ENCODE data around the gene NFAM1.

The NFAM1 gene

GRCh38 chr22:42342426-42343120 lies 89.6 kb downstream of the NFAM1 start:
- intact Hi-C loops (cut with DNase I) = no loop called here

GRCh38 chr22:42341779-42342178 lies 90.4 kb downstream of the NFAM1 start:
- intact Hi-C loops (cut with DNase I) = no loop called here
- DNase-seq = no peak

More at GRCh38 chr22:42342426-42343120, 89.6 kb downstream of the NFAM1 start:
- DNase-seq = no peak

GRCh38 chr22:42340829-42341383 lies 91.3 kb downstream of the NFAM1 start:
- peak in 4 of 10 donors; percentile 33 to 90 (median 37) for DNase-seq
- intact Hi-C loops (cut with DNase I) = no loop called here

- DNase-seq = no peak
- intact Hi-C loops (cut with DNase I) = no loop called here
These were observed 92.1 kb downstream of the NFAM1 start for GRCh38 chr22:42340150-42340549.

GRCh38 chr22:42338479-42338878 lies 93.7 kb downstream of the NFAM1 start:
- intact Hi-C loops (cut with DNase I) = loop anchor here (2.0 kb wide), 1 partner anchor 30 kb away; no protein-coding TSS in a partner anchor
- peak in 9 of 10 donors; percentile 50 to 94 (median 63) for DNase-seq

GRCh38 chr22:42337356-42337755 lies 94.8 kb downstream of the NFAM1 start:
- no peak for DNase-seq
- intact Hi-C loops (cut with DNase I) = no loop called here

- intact Hi-C loops (cut with DNase I) = no loop called here
- DNase-seq = no peak
These were observed 95.5 kb downstream of the NFAM1 start for GRCh38 chr22:42336527-42337227.

GRCh38 chr22:42335839-42336378 lies 96.3 kb downstream of the NFAM1 start:
- intact Hi-C loops (cut with DNase I) = no loop called here
- DNase-seq = no peak

GRCh38 chr22:42334875-42335512 lies 97.2 kb downstream of the NFAM1 start:
- DNase-seq = no peak
- intact Hi-C loops (cut with DNase I) = no loop called here

- intact Hi-C loops (cut with DNase I) = no loop called here
- DNase-seq = no peak
These were observed 98.7 kb downstream of the NFAM1 start for GRCh38 chr22:42333544-42333943.

- intact Hi-C loops (cut with DNase I) = no loop called here
- DNase-seq = no peak
These were observed 100.1 kb downstream of the NFAM1 start for GRCh38 chr22:42332089-42332488.

GRCh38 chr22:42331014-42331413 lies 101.2 kb downstream of the NFAM1 start:
- intact Hi-C loops (cut with DNase I) = no loop called here
- peak in 7 of 10 donors; percentile 36 to 94 (median 52) for DNase-seq
